Activated CD8-positive, alpha-beta T cell treated with anti-CD3 and anti-CD28 coated beads for 36 hours (primary cell): ENCODE results near the gene CNGA2. TPM values are rescaled to one million over a fixed set of nuclear protein-coding genes. Genes with fewer than 3 reads are reported as not detected.

Experiments
- ATAC-seq: fragments of 200-7000 bp; cut with Tn5 transposase; one replicate; pipeline ENCODE4 v1.10.0; 2021; ENCODE audit warnings: mild to moderate bottlenecking, moderate library complexity
- CTCF ChIA-PET: fragments of 350-600 bp; sonication (Branson Sonifier 250); formaldehyde crosslinking; loops from one replicate; lab custom pipeline; 2021; ENCODE audit warnings: antibody characterized with exemption; lab: Charles Lee
- POLR2A ChIA-PET: fragments of 350-600 bp; sonication (Branson Sonifier 250); formaldehyde crosslinking; loops from one replicate; lab custom pipeline; 2021; ENCODE audit warnings: antibody characterized with exemption; lab: Charles Lee
- DNase-seq: peaks from one replicate; pipeline ENCODE4 v3.0.0-alpha.2; 2020
- H3K27ac Mint-ChIP-seq: one replicate; pipeline ENCODE4 v1.8.0; 2021; ENCODE audit warnings: mild to moderate bottlenecking, mixed read lengths
- H3K27me3 Mint-ChIP-seq: one replicate; pipeline ENCODE4 v1.8.0; 2021; ENCODE audit warnings: mixed read lengths
- H3K36me3 Mint-ChIP-seq: one replicate; pipeline ENCODE4 v1.8.0; 2021; ENCODE audit warnings: low read depth, mixed read lengths
- H3K4me1 Mint-ChIP-seq: one replicate; pipeline ENCODE4 v1.8.0; 2021; ENCODE audit warnings: low read depth, mixed read lengths
- H3K4me3 Mint-ChIP-seq: one replicate; pipeline ENCODE4 v1.8.0; 2021; ENCODE audit warnings: mild to moderate bottlenecking, moderate library complexity, mixed read lengths
- H3K9me3 Mint-ChIP-seq: one replicate; pipeline ENCODE4 v1.8.0; 2021; ENCODE audit warnings: mixed read lengths
- CTCF ChIP-seq: fragments of 200-600 bp; IDR thresholded peaks from one replicate; pipeline ENCODE4 v1.8.0; 2022; ENCODE audit warnings: antibody characterized with exemption, mild to moderate bottlenecking
- intact Hi-C: fragments of 100-400 bp; cut with micrococcal nuclease; formaldehyde crosslinking; loops from one replicate; pipeline ENCODE4 v1.10.0; 2022
- total RNA-seq, 2 experiments: library from RNA; stranded (reverse); gene quantifications; one replicate each; pipeline ENCODE4 v1.2.3, GENCODE V29; 2021

CNGA2 gene
- total RNA-seq, 2 experiments from 2014 or later: not detected

GRCh38 chrX:151699746-151700145 lies 34.8 kb upstream of the CNGA2 start:
- Mint-ChIP-seq H3K27ac (no peak overlapping the region), H3K4me3 (no peak overlapping the region), H3K4me1 (no peaks in the 10 kb centered on the region), H3K9me3 (no peaks in the 10 kb centered on the region), H3K27me3 (peaks cover 11% of the 10 kb centered on the region), H3K36me3 (no peaks in the 10 kb centered on the region)
- intact Hi-C loops: no loop called here
- CTCF ChIA-PET: no interaction called here
- TF ChIP-seq CTCF: no peak
- POLR2A ChIA-PET: interaction anchor here (0.7 kb wide), 1 partner anchor 26 kb away, joined by 3 read pairs; no protein-coding TSS in a partner anchor
- DNase-seq (no peak), ATAC-seq (no peak)

GRCh38 chrX:151700581-151700980 lies 34.0 kb upstream of the CNGA2 start:
- Mint-ChIP-seq H3K27ac (no peak overlapping the region), H3K36me3 (no peaks in the 10 kb centered on the region), H3K4me1 (no peaks in the 10 kb centered on the region), H3K9me3 (no peaks in the 10 kb centered on the region), H3K27me3 (peaks cover 9% of the 10 kb centered on the region), H3K4me3 (no peak overlapping the region)
- DNase-seq (no peak), ATAC-seq (no peak)
- intact Hi-C loops: no loop called here
- no peak for TF ChIP-seq CTCF
- POLR2A ChIA-PET: no interaction called here
- CTCF ChIA-PET: no interaction called here

GRCh38 chrX:151701071-151701470 lies 33.5 kb upstream of the CNGA2 start:
- no peak overlapping the region for H3K4me3 Mint-ChIP-seq

GRCh38 chrX:151701531-151701930 lies 33.0 kb upstream of the CNGA2 start:
- no peak for TF ChIP-seq CTCF
- ChIA-PET POLR2A (no interaction called here), CTCF (no interaction called here)
- Mint-ChIP-seq H3K27me3 (peaks cover 3% of the 10 kb centered on the region), H3K36me3 (no peaks in the 10 kb centered on the region), H3K9me3 (no peaks in the 10 kb centered on the region), H3K4me1 (no peaks in the 10 kb centered on the region), H3K4me3 (no peak overlapping the region), H3K27ac (no peak overlapping the region)
- DNase-seq (no peak), ATAC-seq (no peak)
- intact Hi-C loops: no loop called here

More at GRCh38 chrX:151701071-151701470, 33.5 kb upstream of the CNGA2 start:
- Mint-ChIP-seq H3K9me3 (no peaks in the 10 kb centered on the region), H3K27ac (no peak overlapping the region), H3K4me1 (no peaks in the 10 kb centered on the region), H3K27me3 (peaks cover 5% of the 10 kb centered on the region), H3K36me3 (no peaks in the 10 kb centered on the region)
- POLR2A ChIA-PET: no interaction called here
- no peak for ATAC-seq
- no peak for DNase-seq
- CTCF ChIA-PET: no interaction called here
- TF ChIP-seq CTCF: no peak
- intact Hi-C loops: no loop called here

GRCh38 chrX:151702026-151702714 lies 32.4 kb upstream of the CNGA2 start:
- no peak overlapping the region for H3K4me3 Mint-ChIP-seq
- no peak overlapping the region for H3K27ac Mint-ChIP-seq
- TF ChIP-seq CTCF: no peak
- peaks cover 3% of the 10 kb centered on the region for H3K27me3 Mint-ChIP-seq
- ATAC-seq: no peak
- intact Hi-C loops: no loop called here
- no peaks in the 10 kb centered on the region for H3K9me3 Mint-ChIP-seq
- no peak for DNase-seq
- ChIA-PET POLR2A (no interaction called here), CTCF (no interaction called here)
- no peaks in the 10 kb centered on the region for H3K4me1 Mint-ChIP-seq
- no peaks in the 10 kb centered on the region for H3K36me3 Mint-ChIP-seq
